OCI-LY1 (cell line): ENCODE measurements around the gene PIGA.

Experiments
- H2AFZ ChIP-seq: fragments of 200-600 bp; sonication (generic), shearing (Covaris generic); 2 replicates; pipeline ENCODE4 v1.6.0; 2014; ENCODE audit warnings: antibody characterized with exemption, mild to moderate bottlenecking, low read length
- H3F3A ChIP-seq: fragments of 200-600 bp; sonication (generic), shearing (Covaris generic); 2 replicates; pipeline ENCODE4 v1.6.0; 2014; ENCODE audit warnings: mild to moderate bottlenecking, antibody characterized with exemption, low read length, moderate library complexity; ENCODE audit not compliant: insufficient read depth
- H3K27ac ChIP-seq: fragments of 200-600 bp; sonication (generic); 2 replicates; pipeline ENCODE4 v1.5.1; 2014; ENCODE audit warnings: low read length, mixed run types, mild to moderate bottlenecking, low read depth; ENCODE audit not compliant: poor library complexity, severe bottlenecking
- H3K27me3 ChIP-seq: fragments of 200-600 bp; sonication (generic); 2 replicates; pipeline ENCODE4 v1.6.0; 2014; ENCODE audit warnings: antibody characterized with exemption, mild to moderate bottlenecking, low read length, moderate library complexity; ENCODE audit not compliant: insufficient read depth
- H3K36me3 ChIP-seq: fragments of 200-600 bp; sonication (generic); 2 replicates; pipeline ENCODE4 v1.6.1; 2014; ENCODE audit warnings: mild to moderate bottlenecking, antibody characterized with exemption, low read length, moderate library complexity, mixed read lengths; ENCODE audit not compliant: insufficient read depth
- H3K4me1 ChIP-seq: fragments of 200-600 bp; sonication (generic); 2 replicates; pipeline ENCODE4 v1.5.1; 2014; ENCODE audit warnings: mild to moderate bottlenecking, low read length, moderate library complexity; ENCODE audit not compliant: insufficient read depth, severe bottlenecking
- H3K4me2 ChIP-seq: fragments of 200-600 bp; sonication (generic), shearing (Covaris generic); 2 replicates; pipeline ENCODE4 v1.6.1; 2014; ENCODE audit warnings: low read length
- H3K4me3 ChIP-seq: fragments of 200-600 bp; sonication (generic); 2 replicates; pipeline ENCODE4 v1.5.1; 2014; ENCODE audit warnings: low read length, low read depth, mild to moderate bottlenecking, mixed read lengths; ENCODE audit not compliant: poor library complexity, severe bottlenecking
- H3K79me2 ChIP-seq: fragments of 200-600 bp; shearing (Covaris generic); 2 replicates; pipeline ENCODE4 v1.6.1; 2016; ENCODE audit warnings: mixed run types, low read length, mixed read lengths; ENCODE audit not compliant: insufficient read depth
- H3K9ac ChIP-seq: fragments of 200-600 bp; sonication (generic), shearing (Covaris generic); 2 replicates; pipeline ENCODE4 v1.6.1; 2014; ENCODE audit warnings: mild to moderate bottlenecking, low read length, mixed read lengths
- H3K9me2 ChIP-seq: fragments of 200-600 bp; sonication (generic), shearing (Covaris generic); 2 replicates; pipeline ENCODE4 v1.6.1; 2014; ENCODE audit warnings: low read depth, mild to moderate bottlenecking, low read length, mixed read lengths
- H3K9me3 ChIP-seq: fragments of 200-600 bp; shearing (Covaris generic); 2 replicates; pipeline ENCODE4 v1.6.1; 2014; ENCODE audit warnings: low read length, mixed read lengths
- H4K20me1 ChIP-seq: fragments of 200-600 bp; sonication (generic), shearing (Covaris generic); 2 replicates; pipeline ENCODE4 v1.6.0; 2016; ENCODE audit warnings: mild to moderate bottlenecking, low read length; ENCODE audit not compliant: insufficient read depth
- CTCF ChIP-seq: fragments of 200-600 bp; sonication (generic), shearing (Covaris generic); IDR thresholded peaks from 2 replicates; pipeline ENCODE4 v1.5.1; 2017; ENCODE audit warnings: mild to moderate bottlenecking, antibody characterized with exemption, low read length, moderate library complexity, mixed read lengths
- EZH2 ChIP-seq: fragments of 200-600 bp; sonication (generic), shearing (Covaris generic); IDR thresholded peaks from 2 replicates; pipeline ENCODE4 v1.8.0; 2017; ENCODE audit warnings: borderline replicate concordance, mixed run types, mild to moderate bottlenecking, antibody characterized with exemption, low read length, moderate library complexity, mixed read lengths

Gene PIGA

GRCh38 chrX:15376956-15377355 lies 41.6 kb upstream of the PIGA start:
- no peaks in the 10 kb centered on the region for H3K9me2 ChIP-seq
- no peaks in the 10 kb centered on the region for H3K4me1 ChIP-seq
- H3K9ac ChIP-seq = no peak overlapping the region
- H3K4me2 ChIP-seq = no peak overlapping the region
- H3K36me3 ChIP-seq = no peaks in the 10 kb centered on the region
- H3K27ac ChIP-seq = no peak overlapping the region
- H3K79me2 ChIP-seq = no peaks in the 10 kb centered on the region
- H3K4me3 ChIP-seq = no peak overlapping the region
- no peaks in the 10 kb centered on the region for H3K27me3 ChIP-seq
- no peaks in the 10 kb centered on the region for H4K20me1 ChIP-seq
- H3F3A ChIP-seq = no peaks in the 10 kb centered on the region
- no peak overlapping the region for H2AFZ ChIP-seq
- TF ChIP-seq CTCF (no peak), EZH2 (no peak)
- no peaks in the 10 kb centered on the region for H3K9me3 ChIP-seq

- Histone ChIP-seq H3F3A (no peaks in the 10 kb centered on the region), H2AFZ (no peak overlapping the region), H3K36me3 (no peaks in the 10 kb centered on the region), H3K79me2 (no peaks in the 10 kb centered on the region), H3K27me3 (no peaks in the 10 kb centered on the region), H3K9ac (no peak overlapping the region), H3K9me3 (no peaks in the 10 kb centered on the region), H3K4me2 (no peak overlapping the region), H3K27ac (no peak overlapping the region), H3K4me1 (no peaks in the 10 kb centered on the region), H3K9me2 (no peaks in the 10 kb centered on the region), H4K20me1 (no peaks in the 10 kb centered on the region), H3K4me3 (no peak overlapping the region)
- TF ChIP-seq EZH2 = no peak
- no peak for TF ChIP-seq CTCF
These were observed 38.7 kb upstream of the PIGA start for GRCh38 chrX:15373976-15374375.

- no peak overlapping the region for H2AFZ ChIP-seq
- no peak overlapping the region for H3K9ac ChIP-seq
- no peaks in the 10 kb centered on the region for H3K36me3 ChIP-seq
- no peaks in the 10 kb centered on the region for H3K27me3 ChIP-seq
- H3K79me2 ChIP-seq = no peaks in the 10 kb centered on the region
- H3K9me2 ChIP-seq = no peaks in the 10 kb centered on the region
- no peaks in the 10 kb centered on the region for H3K4me1 ChIP-seq
- H3K9me3 ChIP-seq = no peaks in the 10 kb centered on the region
- no peak overlapping the region for H3K4me2 ChIP-seq
- no peak overlapping the region for H3K27ac ChIP-seq
- H4K20me1 ChIP-seq = no peaks in the 10 kb centered on the region
- H3F3A ChIP-seq = no peaks in the 10 kb centered on the region
- no peak overlapping the region for H3K4me3 ChIP-seq
- TF ChIP-seq CTCF (no peak), EZH2 (no peak)
These were observed 31.4 kb upstream of the PIGA start for GRCh38 chrX:15366506-15367352.
